ENCODE measurements around the gene GOLGA6C. TPM values are rescaled to one million over a fixed set of nuclear protein-coding genes. Genes with fewer than 3 reads are reported as not detected.
"Not testable (repeated sequence)": the region's sequence is repeated elsewhere in the genome, so short reads cannot be mapped to it uniquely, and the experiment has no call there.

The GOLGA6C gene
- total RNA-seq, 3 donors from 2014 or later (not counting 1 experiment from before 2014, with no cell fraction given), result not detected

DNA sequence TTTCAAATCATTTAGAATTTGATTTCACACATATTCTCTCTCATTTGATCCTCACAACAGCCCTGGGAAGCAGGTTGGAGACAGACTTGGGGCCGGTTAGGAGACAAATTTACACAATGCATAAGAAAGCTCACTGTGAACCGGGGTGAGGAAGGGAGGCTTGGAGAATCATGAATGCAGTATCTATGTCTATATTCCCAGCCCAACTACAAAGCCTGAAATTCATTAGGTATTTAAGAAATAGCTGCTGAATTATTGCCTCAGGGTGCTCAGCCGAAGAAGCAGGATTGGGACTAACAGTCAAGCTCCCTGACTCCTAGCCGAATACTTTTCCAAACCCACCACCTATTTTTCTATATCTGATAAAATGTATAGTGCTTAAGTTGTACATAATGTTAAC, 8.4 kb upstream of the GOLGA6C start:
- Mint-ChIP-seq H3K4me3 (no peak overlapping the region), H3K27ac (no peak overlapping the region), H3K36me3 (no peaks in the 10 kb centered on the region), H3K9me3 (no peaks in the 10 kb centered on the region), H3K4me1 (no peaks in the 10 kb centered on the region), H3K27me3 (ENCODE audit: low read depth in 2 of 2) (peaks cover 10 to 24% of the 10 kb centered on the region in 2 donors)
- no peaks in the 10 kb centered on the region for H3K9me3 ChIP-seq (ENCODE audit: control insufficient read depth, insufficient read depth, low read length)
- H3K4me1 ChIP-seq (ENCODE audit: control insufficient read depth, insufficient read depth, low read length), result no peaks in the 10 kb centered on the region
- no CpG with 5 or more reads among the region's 4 CpGs for WGBS (ENCODE audit: insufficient coverage)
- TF ChIP-seq, protein P1, sequence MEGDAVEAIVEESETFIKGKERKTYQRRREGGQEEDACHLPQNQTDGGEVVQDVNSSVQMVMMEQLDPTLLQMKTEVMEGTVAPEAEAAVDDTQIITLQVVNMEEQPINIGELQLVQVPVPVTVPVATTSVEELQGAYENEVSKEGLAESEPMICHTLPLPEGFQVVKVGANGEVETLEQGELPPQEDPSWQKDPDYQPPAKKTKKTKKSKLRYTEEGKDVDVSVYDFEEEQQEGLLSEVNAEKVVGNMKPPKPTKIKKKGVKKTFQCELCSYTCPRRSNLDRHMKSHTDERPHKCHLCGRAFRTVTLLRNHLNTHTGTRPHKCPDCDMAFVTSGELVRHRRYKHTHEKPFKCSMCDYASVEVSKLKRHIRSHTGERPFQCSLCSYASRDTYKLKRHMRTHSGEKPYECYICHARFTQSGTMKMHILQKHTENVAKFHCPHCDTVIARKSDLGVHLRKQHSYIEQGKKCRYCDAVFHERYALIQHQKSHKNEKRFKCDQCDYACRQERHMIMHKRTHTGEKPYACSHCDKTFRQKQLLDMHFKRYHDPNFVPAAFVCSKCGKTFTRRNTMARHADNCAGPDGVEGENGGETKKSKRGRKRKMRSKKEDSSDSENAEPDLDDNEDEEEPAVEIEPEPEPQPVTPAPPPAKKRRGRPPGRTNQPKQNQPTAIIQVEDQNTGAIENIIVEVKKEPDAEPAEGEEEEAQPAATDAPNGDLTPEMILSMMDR (IDR thresholded peaks at IDR 0.05), result no peak
- no peak overlapping the region for H3K4me3 ChIP-seq (ENCODE audit: low read length)
- DNase-seq, result no peak
- H3K27ac ChIP-seq (ENCODE audit: low read length), result no peak overlapping the region
- H3K27me3 ChIP-seq (ENCODE audit: control insufficient read depth, insufficient read depth, low read length), result no peaks in the 10 kb centered on the region
- ATAC-seq, result no peak
- H3K36me3 ChIP-seq (ENCODE audit: control insufficient read depth, insufficient read depth, low read length), result no peaks in the 10 kb centered on the region
- intact Hi-C loops (cut with micrococcal nuclease), result no loop called here

DNA sequence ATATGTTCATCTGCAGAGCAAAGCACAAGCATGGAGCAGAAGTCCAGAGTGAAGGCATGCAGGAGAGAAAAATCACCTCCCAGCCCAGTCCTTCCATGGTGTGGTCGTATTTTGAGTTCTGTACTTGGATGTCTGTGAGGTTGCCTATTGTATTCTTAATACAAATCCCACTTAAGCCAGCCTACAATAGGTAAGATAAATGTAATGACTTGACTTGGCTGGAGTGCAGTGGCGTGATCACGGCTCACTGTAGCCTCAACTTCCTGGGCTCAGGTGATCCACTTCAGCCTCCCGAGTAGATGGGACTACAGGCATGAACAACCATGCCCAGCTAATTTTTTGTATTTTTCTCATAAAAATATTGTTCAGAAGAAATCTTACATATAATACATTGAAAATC, 6.8 kb upstream of the GOLGA6C start:
- H3K27ac Mint-ChIP-seq; H3K36me3 Mint-ChIP-seq; H3K4me1 Mint-ChIP-seq; H3K27ac ChIP-seq (ENCODE audit: low read length); H3K9me3 Mint-ChIP-seq; H3K9me3 ChIP-seq (ENCODE audit: control insufficient read depth, insufficient read depth, low read length); H3K36me3 ChIP-seq (ENCODE audit: control insufficient read depth, insufficient read depth, low read length); H3K4me1 ChIP-seq (ENCODE audit: control insufficient read depth, insufficient read depth, low read length); H3K27me3 ChIP-seq (ENCODE audit: control insufficient read depth, insufficient read depth, low read length); H3K4me3 Mint-ChIP-seq; ATAC-seq; intact Hi-C loops (cut with micrococcal nuclease); DNase-seq; H3K4me3 ChIP-seq (ENCODE audit: low read length): not testable (repeated sequence)
- peaks cover 6 to 17% of the 10 kb centered on the region in 2 donors for H3K27me3 Mint-ChIP-seq (ENCODE audit: low read depth in 2 of 2)
- 86% methylated on average over 3 of the region's 4 CpGs for WGBS (ENCODE audit: insufficient coverage)

DNA sequence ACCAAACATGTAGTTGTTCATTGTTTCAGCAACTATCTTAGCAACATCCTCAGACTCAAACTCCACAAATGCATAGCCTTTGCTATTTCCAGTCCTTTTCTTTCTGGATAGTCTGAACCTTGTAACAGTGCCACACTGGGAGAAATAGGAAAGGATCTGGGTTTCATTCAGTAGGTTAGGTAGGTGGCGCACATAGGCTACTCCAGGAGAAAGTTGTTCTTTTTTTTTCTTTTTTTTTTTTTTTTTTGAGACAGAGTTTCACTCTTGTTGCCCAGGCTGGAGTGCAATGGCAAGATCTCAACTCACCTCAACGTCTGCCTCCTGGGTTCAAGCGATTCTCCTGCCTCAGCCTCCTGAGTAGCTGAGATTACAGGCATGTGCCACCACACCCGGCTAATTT, 5.8 kb upstream of the GOLGA6C start:
- H3K4me3 Mint-ChIP-seq; H3K27me3 ChIP-seq (ENCODE audit: control insufficient read depth, insufficient read depth, low read length); H3K9me3 ChIP-seq (ENCODE audit: control insufficient read depth, insufficient read depth, low read length); H3K36me3 Mint-ChIP-seq; H3K27ac Mint-ChIP-seq; H3K4me1 Mint-ChIP-seq; H3K36me3 ChIP-seq (ENCODE audit: control insufficient read depth, insufficient read depth, low read length); H3K4me3 ChIP-seq (ENCODE audit: low read length); intact Hi-C loops (cut with micrococcal nuclease); H3K27ac ChIP-seq (ENCODE audit: low read length); H3K4me1 ChIP-seq (ENCODE audit: control insufficient read depth, insufficient read depth, low read length); ATAC-seq; H3K9me3 Mint-ChIP-seq; DNase-seq: not testable (repeated sequence)
- H3K27me3 Mint-ChIP-seq (ENCODE audit: low read depth in 2 of 2), result peaks cover 6 to 17% of the 10 kb centered on the region in 2 donors
- WGBS (ENCODE audit: insufficient coverage), result 91% methylated on average over 4 of the region's 4 CpGs

DNA sequence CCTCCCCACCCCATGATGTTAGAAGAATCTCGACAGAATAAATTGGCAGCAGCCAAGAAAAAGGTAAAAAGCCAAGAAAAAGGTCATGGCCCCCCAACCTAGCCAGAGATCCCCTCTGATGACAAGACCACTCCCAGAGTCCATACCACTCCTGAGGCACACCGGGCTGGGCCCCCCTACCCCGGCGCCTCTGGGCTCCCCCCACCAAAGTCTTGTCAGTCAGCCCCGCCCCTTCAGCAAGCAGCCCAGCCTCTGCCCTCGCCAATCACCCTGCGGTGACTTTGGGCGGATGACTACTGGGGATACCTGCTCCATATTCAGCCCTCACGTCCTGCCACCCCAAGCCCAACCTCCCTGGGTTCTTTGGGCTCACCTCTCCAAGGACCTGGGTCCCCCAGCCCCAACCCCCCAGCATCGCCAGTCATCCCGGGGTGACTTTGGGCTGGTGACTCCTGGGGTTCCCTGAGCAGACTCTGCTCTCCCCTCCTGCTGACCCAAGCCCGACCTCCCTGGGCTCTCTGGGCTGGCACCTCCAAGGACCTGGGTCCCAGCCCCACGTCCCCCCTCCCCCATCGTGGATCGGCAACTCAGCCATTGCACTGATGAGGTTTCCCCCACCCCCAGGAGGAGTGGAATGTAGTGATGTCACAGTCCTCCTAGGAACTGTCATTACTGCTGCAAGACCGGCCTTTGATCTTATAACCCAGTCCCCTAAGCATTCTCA, 648 bp downstream of the GOLGA6C start:
- H3K36me3 Mint-ChIP-seq; H3K4me1 Mint-ChIP-seq; ATAC-seq; H3K4me3 Mint-ChIP-seq; H3K27me3 ChIP-seq (ENCODE audit: control insufficient read depth, insufficient read depth, low read length); H3K4me3 ChIP-seq (ENCODE audit: low read length); H3K27ac Mint-ChIP-seq; H3K36me3 ChIP-seq (ENCODE audit: control insufficient read depth, insufficient read depth, low read length); H3K27me3 Mint-ChIP-seq (ENCODE audit: low read depth in 2 of 2); H3K9me3 Mint-ChIP-seq; intact Hi-C loops (cut with micrococcal nuclease); H3K27ac ChIP-seq (ENCODE audit: low read length); H3K4me1 ChIP-seq (ENCODE audit: control insufficient read depth, insufficient read depth, low read length); DNase-seq; H3K9me3 ChIP-seq (ENCODE audit: control insufficient read depth, insufficient read depth, low read length): not testable (repeated sequence)
- WGBS (ENCODE audit: insufficient coverage), result 91% methylated on average over 4 of the region's 16 CpGs

DNA sequence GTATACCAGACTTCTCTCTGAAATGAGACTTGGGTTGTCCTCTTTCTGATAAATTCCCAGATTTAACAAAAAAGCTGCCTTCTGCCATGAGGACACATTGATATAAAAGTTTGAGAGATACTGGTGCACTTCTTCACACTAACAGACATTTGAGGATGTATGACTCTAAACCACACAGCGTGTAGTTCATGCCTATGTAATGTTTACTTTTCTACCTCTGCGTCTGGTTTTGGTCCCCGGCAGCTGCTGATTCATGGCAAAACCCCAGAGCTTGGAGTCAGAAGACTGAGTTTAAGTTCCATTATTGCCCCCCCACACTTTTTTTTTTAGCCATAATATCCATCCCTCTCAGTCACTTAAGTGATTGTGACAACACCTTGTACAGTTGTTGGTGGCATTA, 1.7 kb downstream of the GOLGA6C start:
- intact Hi-C loops (cut with micrococcal nuclease); H3K36me3 ChIP-seq (ENCODE audit: control insufficient read depth, insufficient read depth, low read length); H3K27me3 Mint-ChIP-seq (ENCODE audit: low read depth in 2 of 2); H3K9me3 Mint-ChIP-seq; H3K27ac Mint-ChIP-seq; H3K27ac ChIP-seq (ENCODE audit: low read length); H3K9me3 ChIP-seq (ENCODE audit: control insufficient read depth, insufficient read depth, low read length); DNase-seq; H3K36me3 Mint-ChIP-seq; H3K27me3 ChIP-seq (ENCODE audit: control insufficient read depth, insufficient read depth, low read length); H3K4me3 Mint-ChIP-seq; H3K4me1 ChIP-seq (ENCODE audit: control insufficient read depth, insufficient read depth, low read length); H3K4me1 Mint-ChIP-seq; H3K4me3 ChIP-seq (ENCODE audit: low read length); ATAC-seq: not testable (repeated sequence)
- no CpG with 5 or more reads among the region's 3 CpGs for WGBS (ENCODE audit: insufficient coverage)

DNA sequence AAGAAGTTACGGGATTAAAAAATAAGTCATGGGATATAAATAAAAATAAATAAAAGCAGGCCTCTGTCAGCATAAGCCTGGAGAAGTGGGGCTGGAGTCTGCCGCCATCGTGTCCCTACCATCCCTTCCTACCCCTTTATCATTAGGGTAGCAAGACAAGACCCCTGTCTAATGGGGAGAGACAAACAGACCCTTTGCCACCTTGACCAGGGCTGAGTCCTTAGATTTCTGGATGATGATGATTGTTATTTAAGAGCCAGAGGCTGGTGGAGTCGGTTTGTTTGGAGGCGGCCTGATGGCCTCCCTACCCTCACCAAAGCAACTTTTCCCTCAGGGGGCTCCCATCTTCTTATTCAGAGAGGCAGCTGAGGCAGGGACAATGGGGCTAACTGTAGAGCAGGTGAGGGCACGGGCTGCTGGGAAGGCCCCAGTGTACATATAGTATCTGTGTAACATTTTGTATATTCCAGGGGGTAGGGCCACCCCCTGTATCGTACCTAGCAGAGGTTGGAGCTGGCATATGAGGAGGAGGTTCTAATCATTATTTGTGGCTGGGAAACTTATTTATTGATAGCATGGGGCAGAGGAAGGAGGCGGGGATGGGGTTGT, 15.7 kb downstream of the GOLGA6C start:
- ATAC-seq; H3K27me3 ChIP-seq (ENCODE audit: control insufficient read depth, insufficient read depth, low read length); H3K9me3 ChIP-seq (ENCODE audit: control insufficient read depth, insufficient read depth, low read length); H3K4me1 Mint-ChIP-seq; H3K4me1 ChIP-seq (ENCODE audit: control insufficient read depth, insufficient read depth, low read length); H3K27me3 Mint-ChIP-seq (ENCODE audit: low read depth in 2 of 2); H3K36me3 ChIP-seq (ENCODE audit: control insufficient read depth, insufficient read depth, low read length); H3K9me3 Mint-ChIP-seq; H3K4me3 Mint-ChIP-seq; H3K36me3 Mint-ChIP-seq; H3K4me3 ChIP-seq (ENCODE audit: low read length); DNase-seq; H3K27ac Mint-ChIP-seq; H3K27ac ChIP-seq (ENCODE audit: low read length); intact Hi-C loops (cut with micrococcal nuclease): not testable (repeated sequence)
- WGBS (ENCODE audit: insufficient coverage), result no CpG with 5 or more reads among the region's 8 CpGs

All from natural killer cell (primary cell).